NOMO-1 (cell line): Measurements from ENCODE around the gene ANKS4B.
"Not testable (repeated sequence)": the region's sequence is repeated elsewhere in the genome, so short reads cannot be mapped to it uniquely, and the experiment has no call there.

ENCODE experiments used
- DNase-seq, 2 experiments: peaks; one replicate each; lab custom pipeline; 2025; ENCODE audit not compliant: unreplicated experiment in 2 of 2; lab: John Stamatoyannopoulos, UW

ANKS4B gene

DNA sequence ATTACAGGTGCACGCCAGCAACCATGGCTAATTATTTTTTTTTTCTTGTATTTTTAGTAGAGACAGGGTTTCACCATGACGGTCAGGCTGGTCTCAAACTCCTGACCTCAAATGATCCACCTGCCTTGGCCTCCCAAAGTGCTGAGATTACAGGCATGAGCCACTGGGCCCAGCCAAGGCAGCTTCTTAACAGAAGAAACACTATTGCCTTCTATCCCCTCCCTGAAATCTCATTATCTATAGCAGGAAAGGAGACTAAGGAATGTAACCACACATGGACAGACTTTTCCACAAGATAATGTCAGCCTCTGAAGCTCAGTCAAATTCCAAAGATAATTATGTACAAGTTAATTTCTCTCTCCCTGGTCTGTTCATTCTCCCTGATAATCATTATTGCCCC is 16.4 kb upstream of the ANKS4B start:
- DNase-seq = no peak

GRCh38 chr16:21218153-21218552 is 15.3 kb upstream of the ANKS4B start:
- peak; percentile 36 to 57 for DNase-seq

DNA sequence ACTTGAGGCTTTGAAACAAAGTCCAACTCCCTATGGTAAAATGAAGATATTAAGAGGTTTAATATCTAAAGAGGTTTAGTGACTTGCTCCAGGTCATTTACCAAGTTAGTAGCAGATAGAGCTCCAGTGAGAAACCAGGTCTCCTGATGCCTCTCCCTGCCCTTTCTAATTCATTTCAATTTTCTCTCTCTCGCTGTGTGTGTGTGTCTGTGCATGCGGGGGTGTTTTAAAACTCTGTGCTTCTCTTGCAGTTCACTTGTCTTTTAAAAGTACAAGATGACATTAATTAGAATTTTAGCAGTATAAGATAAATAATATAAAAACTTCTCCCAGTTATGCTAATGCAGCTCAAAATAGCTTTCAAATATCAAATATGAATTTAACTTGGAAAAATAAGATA is 13.9 kb upstream of the ANKS4B start:
- DNase-seq = no peak

GRCh38 chr16:21222495-21223337 is 10.8 kb upstream of the ANKS4B start:
- DNase-seq = no peak

GRCh38 chr16:21223787-21224186 is 9.7 kb upstream of the ANKS4B start:
- no peak for DNase-seq

DNA sequence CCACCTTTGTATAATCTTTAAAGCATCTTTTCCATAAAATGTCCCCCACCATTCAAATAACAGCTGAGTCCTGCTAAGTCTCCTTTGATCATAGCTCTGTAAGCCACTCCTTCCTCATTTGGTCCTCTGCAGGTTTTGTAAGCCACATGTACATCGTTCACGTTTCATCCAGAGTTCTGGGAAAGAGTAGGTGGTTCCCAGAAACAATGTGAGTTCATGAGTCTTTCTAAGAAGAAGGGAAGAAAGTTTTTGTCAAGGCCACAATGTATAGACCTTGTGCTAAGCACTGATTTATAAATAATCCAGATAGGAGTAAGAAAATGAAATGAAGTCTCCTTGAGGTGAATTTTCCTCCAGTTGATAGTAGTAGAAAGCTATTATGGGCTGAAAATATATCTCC is 8.7 kb upstream of the ANKS4B start:
- DNase-seq = no peak

DNA sequence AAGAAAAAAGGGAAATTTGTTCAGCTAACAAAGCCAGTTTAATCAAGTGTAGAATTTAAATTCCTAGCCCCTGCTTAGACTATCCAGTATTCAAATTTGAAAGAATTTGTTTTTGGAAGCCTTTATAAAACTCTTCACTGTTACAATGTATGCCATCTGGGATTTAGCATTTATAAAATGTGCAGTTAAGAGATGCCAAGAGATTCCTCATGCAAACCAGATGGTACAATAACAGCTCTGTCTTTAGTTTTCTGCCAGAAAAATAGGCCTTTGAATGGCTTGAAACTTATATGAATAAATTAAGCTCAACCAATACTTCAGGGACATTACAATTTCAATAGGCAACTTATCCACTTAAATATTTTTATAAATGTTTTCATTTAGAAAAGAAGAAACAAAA is 6.8 kb upstream of the ANKS4B start:
- DNase-seq = no peak

DNA sequence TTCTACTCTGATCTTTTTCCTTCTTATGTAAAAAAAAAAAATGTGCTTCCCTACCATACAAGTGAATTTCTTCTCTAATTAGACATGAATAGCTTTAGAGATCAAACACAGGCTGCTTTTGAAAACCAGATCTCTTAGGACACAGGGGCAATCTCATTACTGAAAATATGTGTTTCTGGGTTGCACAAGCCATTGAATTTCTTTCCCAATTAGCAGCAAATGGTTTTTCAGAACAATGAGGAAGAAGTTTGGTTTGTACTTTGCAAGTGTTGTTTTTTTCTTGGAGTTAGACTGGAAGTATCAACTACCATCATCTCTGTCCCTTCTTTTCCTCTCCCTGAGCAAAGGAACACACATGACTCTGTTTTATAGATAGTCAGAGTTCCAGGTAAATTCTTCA is 5.6 kb upstream of the ANKS4B start:
- peak; percentile 16 to 51 for DNase-seq

DNA sequence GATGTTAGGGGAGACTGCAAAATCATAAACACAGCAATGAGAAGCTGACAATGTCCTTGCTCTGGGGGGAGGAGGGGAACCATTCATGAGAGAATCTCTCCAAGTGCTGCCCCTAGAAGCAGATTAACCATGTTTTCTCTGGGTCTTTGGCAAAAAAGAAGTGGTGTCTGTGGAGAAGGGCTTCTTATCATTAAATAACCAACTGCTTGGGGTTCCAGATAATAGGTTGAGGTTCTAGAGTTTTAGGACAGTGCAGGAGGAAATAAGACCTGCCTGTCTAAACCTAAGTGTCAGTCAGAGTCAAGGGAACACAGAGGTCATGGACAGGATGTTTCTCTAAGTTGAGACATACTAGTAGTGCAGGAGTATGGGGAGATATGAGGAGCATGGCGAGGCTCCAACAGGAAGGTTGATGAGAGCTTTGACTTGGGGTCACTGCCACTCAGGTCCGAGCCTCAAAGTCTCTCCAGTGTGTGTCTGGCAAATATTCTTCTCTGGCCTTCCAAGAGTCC is 5.1 kb upstream of the ANKS4B start:
- DNase-seq = no peak

DNA sequence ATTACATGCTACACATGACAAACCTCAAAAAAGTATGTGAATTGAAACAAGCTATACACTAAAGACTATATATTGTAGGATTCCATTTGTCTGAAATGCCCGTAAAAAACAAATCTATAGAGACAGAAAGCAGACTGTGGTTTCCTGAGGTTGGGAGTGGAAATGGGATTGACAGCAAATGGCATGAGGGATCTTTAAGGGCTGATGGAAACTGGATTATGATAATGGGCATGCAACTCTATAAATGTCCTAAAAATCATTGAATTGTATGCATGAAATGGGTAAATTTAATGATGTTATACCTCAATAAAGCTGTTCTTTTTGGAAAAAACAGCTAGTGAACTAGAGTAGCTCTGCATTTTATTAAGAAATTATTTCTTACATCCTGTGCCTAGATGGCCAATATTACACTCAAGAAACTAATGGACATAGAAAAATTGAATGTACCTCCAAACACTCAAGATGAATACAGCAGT is 416 bp upstream of the ANKS4B start:
- DNase-seq = no peak

DNA sequence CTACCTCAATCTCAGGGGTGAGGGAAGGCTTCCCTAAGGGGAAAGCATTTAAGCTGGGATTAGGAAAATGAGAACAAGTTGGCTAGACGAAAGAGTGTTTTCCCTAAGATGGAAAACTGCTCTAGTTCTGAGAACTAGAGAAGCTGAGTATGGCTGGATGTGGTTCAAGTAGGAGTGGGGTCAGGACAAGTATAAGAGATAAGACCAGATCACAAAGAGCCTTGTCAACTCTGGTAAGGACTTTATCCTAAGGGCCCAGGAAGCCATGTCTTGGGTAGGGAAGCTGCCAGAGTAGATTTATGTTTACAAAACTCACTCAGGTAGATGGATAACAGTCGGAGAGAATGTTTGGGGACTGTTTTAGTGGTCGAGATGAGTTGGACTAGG is 1.7 kb downstream of the ANKS4B start:
- DNase-seq = no peak

GRCh38 chr16:21236831-21237230 is 3.3 kb downstream of the ANKS4B start:
- DNase-seq = no peak

DNA sequence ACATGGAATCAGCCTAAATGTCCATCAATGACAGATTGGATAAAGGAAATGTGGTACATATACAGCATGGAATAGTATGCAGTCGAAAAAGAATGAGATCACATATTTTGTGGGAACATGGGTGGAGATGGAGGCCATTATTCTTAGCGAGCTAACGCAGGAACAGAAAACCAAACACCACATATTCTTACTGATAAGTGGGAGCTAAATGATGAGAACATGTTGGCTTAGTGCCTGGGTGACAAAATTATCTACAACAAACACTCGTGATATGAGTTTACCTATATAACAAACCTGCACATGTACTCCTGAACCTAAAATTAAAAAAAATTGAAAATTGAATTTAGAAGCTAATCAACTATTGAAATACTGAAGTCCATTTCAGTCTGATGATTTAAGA is 6.1 kb downstream of the ANKS4B start:
- no peak for DNase-seq

DNA sequence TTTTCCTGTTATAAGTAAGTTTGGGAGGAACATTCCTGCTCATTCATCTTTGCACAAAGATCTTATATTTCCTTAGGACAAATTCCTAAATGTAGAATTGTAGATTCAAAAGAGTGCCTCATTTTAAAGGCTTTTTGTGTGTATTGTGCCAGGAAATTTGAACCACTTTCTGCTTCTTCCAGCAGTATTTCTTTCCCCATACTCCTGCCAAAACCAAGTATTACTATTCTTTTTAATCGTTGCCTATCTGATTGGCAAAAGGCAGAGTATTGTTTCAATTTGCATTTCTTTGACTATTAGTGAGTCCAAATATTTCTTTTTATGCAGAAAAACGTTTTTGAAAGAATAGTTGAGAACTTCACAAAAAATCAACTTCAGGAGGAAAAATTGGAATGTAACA is 9.3 kb downstream of the ANKS4B start:
- DNase-seq = no peak

DNA sequence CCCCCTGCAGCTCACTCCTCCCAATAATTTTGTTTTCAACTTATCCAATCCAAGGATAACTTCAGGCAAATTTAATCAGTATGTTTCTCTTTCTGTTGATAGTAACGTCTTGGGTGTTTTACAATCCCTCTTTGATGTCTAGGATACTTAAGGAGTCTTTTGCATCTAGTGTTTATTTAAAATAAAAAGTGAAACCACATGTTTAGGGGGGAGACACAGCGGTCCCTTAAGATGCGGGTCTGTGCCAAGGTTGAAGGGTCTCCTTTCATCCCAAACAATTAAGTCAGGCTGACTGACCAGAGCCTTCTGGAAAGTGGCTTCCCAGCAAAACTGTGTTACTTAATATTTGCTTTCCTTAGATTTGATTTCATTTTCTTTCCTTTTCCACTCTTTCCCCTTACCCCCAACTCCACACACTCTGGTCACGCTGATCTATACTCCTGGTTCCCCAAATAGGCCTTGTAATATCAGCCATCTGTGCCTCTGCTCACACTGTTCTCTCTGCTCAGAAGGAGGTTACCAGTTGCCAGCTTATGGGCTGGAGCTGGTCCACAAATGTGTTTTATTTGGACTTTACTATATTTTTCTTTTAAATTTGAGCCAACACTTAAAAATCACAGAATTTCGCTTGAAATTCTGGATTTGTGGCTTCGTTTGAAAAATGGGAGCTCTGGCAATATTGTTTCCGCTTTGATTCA is 11.2 kb downstream of the ANKS4B start:
- DNase-seq = no peak

GRCh38 chr16:21248179-21248578 is 14.7 kb downstream of the ANKS4B start:
- DNase-seq = not testable (repeated sequence)

GRCh38 chr16:21250072-21250923 is 16.8 kb downstream of the ANKS4B start:
- DNase-seq = no peak

GRCh38 chr16:21253470-21253869 is 20.0 kb downstream of the ANKS4B start:
- no peak for DNase-seq

GRCh38 chr16:21256636-21257035 is 23.1 kb downstream of the ANKS4B start:
- no peak for DNase-seq

DNA sequence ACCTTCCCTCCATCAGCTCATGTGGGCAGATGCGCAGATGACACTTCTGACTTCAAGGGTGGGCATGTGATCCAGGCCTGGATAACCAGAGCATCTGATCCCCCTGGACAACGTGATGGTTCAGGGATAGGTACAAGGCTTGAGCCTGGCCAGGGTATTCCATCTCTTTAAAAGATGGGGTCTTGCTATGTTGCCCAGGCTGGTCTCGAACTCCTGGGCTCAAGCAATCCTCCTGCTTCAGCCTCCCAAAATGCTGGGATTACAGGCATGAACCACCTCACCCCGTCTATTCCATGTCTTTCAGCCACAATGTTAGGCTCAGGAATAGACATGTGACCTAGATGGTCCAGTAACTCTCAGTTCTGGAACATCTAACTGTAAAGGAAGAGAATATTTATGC is 23.8 kb downstream of the ANKS4B start:
- DNase-seq = no peak
